ENCODE results near the gene CARTPT.

CARTPT gene

DNA sequence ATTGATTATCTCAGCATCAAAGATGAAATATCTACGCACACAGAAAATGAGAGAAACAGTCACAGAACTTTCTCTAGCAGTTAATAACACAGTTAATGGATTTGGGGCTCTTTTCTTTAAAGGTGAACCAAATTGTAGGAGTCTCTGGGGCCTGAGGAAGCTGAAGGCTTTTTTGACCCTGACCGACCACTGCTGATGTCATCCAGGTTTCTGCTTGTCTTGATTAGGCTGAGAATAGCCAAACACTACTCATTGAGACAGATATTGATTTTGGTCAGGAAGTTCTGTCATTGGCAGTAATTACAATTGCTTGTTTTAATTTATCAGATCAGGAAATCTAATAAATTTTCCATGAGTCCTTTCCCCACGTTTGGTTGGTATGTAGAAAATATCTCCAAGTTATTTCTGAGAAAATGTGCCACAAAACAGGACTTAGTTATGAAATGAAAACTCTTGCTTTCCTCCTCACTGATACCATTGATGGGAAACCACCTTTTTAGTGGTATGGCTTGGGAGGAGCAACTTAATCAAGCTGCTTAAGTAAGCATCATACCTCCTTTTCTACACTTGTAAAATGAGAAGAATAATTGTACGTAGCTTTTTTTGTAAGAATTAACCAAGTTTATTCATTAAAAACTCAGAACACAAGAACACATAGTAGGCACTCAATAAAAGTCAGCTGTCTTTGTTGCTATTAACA, 19.7 kb downstream of the CARTPT start:
- no peak for DNase-seq

DNA sequence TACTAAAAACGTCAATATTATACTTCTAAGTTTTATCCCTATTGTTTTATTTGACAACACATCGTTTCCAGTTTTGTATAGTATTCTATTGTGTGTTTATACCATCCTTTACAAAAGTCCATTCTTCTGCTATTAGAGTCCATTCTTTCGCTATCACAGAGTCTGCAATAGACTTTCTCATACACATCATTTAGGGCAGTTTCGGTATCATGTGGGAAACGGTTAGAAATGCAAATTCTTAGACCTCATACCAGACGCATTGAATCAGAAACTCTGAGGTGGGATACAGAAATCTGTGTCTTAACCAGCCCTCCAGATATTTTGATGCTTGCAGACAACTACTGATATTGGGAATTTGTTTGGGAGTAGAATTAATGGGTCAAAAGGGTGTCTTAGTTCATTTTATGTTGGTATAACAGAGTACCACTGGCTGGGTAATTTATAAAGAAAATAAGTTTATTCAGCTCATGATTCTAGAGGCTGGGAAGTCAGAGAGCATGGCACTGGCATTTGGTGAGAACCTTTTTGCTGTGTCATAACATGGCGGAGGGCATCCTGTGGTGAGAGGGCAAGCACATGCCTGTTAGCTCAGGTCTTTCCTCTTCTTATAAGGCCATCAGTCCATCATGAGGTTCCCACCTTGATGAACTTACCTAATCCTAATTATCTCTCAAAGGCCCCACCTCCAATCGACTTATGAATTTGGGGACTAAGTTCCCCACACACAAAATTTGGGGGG, 21.1 kb downstream of the CARTPT start:
- DNase-seq, result no peak

DNA sequence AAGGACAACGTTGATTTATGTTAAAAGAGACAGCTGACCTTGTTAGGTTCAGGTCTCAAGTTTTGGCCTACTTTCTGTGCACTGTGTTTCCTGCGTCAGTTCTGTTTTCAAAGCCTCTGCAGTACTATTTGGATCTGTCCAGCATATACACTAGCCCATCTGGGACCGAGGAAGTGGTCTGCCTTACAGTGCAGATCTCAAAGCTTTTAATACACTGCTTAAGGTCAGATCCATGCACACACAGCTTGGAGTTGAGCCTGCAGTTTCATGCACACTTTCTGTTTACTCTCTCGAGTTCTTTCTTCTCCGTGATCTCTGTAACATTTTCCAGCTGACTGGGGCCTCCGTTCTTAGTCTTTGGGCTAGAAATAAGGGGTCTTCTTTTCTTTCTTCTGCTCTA, 24.1 kb downstream of the CARTPT start:
- no peak for DNase-seq

DNA sequence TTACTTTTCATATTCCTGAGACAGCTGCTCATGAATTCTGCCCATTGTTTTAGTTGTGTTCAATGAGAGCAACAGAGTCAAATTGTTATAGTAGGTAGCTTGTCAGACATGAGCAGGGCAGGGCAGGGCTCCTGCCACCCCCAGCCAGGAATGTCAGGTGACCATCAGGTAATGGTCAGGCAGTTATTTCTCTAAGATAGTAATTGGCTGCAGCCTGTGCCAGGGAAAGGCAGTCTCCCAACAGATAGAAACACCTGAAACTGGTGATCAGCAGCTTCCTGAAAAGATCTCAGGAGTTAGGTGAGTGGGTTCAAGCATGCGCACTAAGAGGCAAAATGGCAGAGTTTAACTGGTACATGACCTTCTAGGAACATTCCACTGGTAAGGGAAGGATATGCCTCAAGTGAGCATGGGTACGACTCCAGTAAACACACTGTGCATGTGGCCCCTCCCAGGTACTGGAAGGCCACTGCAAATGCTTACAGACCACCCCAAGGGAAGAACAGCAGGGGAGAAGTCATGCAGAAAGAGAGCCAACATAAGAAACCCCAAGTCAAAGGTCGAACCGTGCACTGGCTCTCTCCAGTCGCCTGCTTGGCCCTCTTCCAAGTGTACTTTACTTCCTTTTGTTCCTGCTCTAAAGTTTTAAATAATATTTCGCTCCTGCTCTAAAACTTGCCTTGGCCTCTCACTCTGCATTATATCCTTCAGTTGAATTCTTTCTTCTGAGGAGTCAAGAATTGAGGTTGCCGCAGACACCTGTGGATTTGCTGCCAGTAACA, 25.1 kb downstream of the CARTPT start:
- DNase-seq, result no peak

DNA sequence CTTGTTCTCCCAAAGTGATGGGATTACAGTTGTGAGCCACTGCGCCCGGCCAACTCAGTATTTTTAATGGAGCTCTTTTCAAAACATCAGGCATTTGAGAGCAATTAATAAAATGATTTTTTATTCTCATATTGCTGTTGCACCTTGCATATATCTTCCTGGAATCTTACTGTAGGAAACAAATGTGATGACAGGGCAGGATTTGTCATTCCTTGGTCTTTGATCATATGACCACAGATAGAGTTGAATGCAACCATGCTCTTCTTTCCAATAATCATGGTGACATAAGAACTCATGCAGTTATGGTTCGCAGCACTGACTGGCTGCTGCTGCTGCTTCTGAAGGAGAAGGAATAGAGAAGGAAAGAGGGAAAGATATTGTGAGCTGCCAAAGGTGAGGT, 28.1 kb downstream of the CARTPT start:
- no peak for DNase-seq

DNA sequence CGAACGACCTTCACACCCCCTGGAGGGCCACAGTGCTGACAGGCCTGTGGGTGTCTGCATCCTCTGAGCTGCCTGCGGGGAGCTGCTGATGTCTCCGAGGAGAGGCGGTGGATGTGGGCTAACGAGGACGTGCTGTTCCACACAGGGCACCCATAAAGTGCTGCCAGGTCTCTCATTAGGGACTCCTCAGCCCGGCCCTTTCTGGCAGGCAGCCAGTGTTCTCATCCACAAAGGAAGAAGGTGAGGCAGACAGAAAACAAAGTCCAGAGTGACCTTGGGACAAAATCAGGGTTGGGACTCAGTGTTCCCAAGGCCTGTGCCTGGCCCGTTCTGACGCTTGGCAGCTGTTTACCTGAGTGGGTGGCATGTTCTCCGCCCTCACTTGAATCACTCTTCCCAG, 29.3 kb downstream of the CARTPT start:
- DNase-seq, result no peak

DNA sequence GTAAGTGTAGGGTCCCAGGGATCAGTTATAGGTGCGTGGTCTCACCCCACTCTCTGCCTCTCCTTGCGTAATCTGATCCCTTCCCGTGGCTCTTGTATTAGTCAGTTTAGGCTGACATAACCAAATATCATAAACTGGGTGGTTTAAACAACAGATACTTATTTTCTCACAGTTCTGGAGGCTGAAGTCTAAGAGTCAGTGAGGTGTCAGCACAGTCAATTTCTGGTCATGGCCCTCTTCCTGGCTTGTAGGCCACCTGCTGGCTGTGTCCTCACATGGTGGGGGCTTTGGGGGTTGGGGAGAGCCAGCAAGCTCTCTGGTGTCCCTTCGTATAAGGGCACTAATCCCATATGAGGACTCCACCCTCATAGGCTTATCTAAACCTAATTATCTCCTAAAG, 32.3 kb downstream of the CARTPT start:
- DNase-seq, result no peak

DNA sequence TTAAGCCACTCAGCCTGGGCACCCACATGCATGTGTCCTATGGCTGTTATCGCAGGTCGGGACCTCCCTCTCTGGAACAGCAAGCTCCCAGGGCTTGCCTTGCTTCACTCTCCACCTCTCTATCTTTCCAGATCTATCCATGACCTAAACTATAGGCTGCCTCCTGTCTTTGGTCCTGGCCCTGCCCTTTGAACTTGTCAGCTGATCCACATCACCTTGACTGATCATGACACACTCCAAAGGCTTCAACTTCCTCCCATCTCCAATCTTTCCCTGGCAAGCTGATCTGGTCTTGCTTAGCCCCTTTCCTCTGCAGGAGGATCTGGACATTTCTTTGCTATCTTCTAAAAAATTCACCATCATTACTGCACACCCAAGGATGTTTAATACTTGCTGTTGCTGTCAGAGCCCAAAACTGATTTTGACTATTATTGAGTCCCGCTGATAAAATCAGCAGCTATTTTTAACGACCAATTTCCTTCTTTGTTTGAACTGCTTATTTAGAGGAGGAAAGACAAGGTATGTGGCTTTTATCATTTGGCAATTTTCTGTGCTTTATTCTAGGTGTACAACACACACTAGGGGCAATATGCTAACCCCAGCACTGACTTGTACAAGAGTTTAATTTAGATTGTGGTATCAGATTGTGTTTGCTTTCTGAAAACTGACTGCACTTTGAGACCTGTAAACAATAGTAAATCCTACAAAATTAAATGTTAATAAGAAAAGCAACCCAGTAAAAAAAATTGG, 33.5 kb downstream of the CARTPT start:
- DNase-seq, result no peak

DNA sequence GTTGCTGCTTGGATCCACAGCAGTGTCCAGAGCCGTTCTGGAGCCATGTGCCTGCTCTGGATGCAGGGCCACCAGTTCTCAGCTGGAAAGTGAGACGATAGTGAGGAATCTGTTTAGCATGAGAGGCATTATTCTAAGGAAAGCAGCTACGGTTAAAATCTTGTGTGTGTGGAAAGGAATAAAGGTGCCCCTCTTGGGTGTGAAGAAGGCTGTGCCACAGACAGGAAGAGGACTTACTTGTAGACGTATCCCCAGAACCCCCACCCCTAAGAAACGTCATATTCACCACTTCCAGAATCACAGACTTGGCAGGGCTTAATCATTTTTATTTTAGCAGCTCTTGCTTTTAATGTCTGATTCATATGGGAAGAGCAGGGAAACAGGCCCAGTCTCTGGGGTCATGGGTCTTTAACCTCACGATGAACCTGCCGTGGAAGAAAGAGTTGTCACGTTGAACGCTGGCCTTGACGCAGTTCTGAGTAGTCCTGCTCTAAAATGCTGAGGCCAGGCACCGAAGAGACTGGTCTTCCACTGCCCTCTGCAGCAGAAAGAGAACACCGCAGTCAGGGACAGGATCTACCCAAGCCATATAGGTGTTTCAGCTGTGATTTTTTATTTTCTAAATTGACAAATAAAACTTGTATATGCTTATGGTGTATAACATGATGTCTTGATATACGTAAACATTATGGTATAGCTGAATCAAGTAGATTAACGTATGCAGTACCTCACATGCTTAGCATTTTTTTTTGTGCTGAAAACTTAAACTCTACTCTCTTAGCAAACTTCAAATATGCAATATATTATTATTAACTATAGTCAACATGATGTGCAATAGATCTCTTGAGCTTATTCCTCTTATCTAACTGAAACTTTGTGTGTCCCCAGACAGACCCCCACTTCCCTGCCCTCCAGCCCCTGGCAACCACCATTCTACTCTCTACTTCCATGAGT, 38.8 kb downstream of the CARTPT start:
- DNase-seq, result peak; percentile 46

DNA sequence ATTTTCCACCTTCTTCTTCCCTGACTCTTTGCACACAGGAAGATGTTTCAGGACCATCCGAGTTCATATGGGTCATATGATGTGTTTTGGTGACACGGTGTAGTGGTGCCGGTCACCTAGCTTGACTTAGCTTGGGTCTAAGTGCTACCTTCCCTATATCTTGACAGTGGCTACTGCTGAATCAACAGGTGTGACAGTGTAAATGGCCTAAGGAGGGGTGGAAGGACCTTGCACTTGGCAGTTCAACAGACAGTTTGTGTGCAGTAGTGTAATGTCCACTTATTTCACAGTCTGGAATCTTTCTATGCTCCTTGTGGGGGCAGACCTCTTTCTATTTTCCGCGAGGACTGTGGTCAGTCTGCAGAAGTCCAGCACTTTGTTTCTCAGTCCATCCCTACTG, 43.8 kb downstream of the CARTPT start:
- no peak for DNase-seq

DNA sequence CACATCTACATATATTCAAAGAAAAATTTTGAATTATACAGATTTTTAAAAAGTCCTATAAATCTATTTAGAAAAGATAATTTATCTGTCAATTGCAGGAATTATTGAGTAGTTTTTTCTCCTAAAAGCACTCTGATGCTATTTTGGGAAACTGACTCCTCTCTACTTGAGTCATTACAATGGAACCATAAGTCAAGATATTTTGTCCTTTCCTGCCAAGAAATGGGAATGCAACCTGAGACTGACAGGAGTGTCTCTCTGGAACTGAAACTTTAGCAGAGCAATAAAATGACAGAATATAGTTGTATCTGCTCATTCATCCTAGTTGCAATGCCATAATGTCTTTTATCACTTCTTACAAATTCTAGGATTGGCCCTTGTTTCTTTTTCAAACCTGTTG, 48.6 kb downstream of the CARTPT start:
- no peak for DNase-seq

DNA sequence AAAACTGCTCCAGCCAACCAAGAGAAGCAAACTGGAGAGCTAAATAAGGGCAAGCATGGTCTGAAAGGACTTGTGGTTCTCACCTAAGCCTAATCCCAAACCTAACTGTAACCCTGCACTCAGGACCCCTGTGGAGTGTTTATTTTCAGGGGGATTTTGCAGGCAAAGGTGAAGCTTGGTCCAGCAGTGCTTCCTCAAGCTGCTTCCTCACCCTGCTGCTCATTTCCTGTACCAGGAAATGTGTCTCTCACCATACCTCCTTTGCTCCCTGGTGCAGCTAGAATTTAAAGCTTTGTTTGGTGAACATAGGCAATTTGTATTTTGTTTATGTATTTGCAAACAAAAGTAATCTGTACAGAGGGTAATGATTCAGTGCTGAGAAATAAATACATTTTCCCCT, 50.2 kb downstream of the CARTPT start:
- no peak for DNase-seq

DNA sequence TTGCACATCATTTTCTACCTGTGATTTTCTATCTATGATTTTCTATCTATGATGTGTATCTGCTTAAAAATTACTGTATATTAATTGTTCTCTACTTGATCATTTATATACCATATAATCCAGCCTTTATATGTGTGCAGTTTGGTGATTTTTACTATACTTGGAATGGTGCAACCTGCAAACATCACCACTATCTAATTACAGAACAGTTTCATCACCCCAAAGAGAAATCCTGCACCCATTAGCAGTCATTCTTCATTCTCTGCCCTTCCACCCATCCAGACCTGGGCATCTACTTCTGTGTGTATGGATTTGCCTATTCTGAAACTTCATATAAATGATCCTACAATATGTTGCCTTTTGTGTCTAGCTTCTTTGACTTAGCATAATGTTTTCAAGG, 51.3 kb downstream of the CARTPT start:
- DNase-seq, result no peak
